ENCODE results near the gene RFT1. TPM values are rescaled to one million over a fixed set of nuclear protein-coding genes. Genes with fewer than 3 reads are reported as not detected.

Gene RFT1
- total and polyA plus RNA-seq, 2 of the 13 experiments (the other 11 are each of a cell fraction or from before 2014, with no cell fraction given) = 23.2 to 37.0 TPM

DNA sequence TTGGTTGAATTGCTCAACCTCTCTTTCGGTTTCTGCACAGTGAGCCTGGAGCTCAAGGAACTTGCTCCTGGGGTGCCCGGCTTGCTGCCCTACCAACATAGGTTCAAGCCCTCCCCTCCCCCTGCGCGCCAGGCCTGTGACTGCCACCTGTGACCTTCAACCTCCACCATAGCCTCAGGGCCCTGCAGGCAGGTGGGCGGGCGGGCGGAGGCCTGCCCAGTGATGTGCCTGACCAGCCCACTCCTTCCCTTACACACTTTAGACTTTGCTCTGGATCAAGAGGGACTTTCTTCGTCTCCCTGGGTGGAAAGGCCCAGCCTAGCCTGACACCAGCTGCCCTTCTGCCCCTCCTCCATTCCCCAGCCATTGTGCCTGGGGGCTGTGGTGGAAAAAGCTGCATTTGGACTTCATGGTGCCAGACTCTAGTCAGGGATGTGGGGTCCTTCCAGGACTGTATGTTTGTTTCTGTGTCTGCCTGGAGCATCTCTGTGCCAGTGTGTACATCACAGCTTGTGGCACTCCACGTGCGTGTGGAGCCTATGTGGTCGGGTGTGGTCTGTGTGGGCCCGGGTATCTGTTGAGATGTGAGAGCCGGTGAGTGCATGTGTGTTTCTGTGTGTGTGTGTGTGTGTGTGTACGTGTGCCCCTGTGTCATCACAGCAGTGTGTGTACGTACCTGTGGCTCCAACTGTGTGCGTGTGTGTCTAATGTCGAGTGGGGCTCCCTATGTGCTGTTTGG, 40.3 kb upstream of the RFT1 start (continued):
- peak; percentile 60 for TF ChIP-seq ARID5B (CRISPR knock-in tag; IDR thresholded peaks at IDR 0.05)
- TF ChIP-seq YEATS4 (CRISPR knock-in tag; IDR thresholded peaks at IDR 0.05; ENCODE audit: borderline replicate concordance) = no peak
- TF ChIP-seq ZNF598 (CRISPR knock-in tag; IDR thresholded peaks at IDR 0.05; ENCODE audit: borderline replicate concordance) = no peak
- TF ChIP-seq ZNF639 (CRISPR knock-in tag; conservative IDR thresholded peaks at IDR 0.05) = no peak
- TF ChIP-seq ZNF160 (CRISPR knock-in tag; IDR thresholded peaks at IDR 0.05) = no peak
- no peak for TF ChIP-seq PAWR (CRISPR knock-in tag; IDR thresholded peaks at IDR 0.05; ENCODE audit: borderline replicate concordance)
- no peak for TF ChIP-seq AKAP8 (CRISPR knock-in tag; IDR thresholded peaks at IDR 0.05)
- peak; percentile 76 for TF ChIP-seq HDAC1 (CRISPR knock-in tag; IDR thresholded peaks at IDR 0.05)
- no peak for TF ChIP-seq PCBP2 (optimal IDR thresholded peaks at IDR 0.05; ENCODE audit: low read depth, low read length, poor library complexity, severe bottlenecking)
- TF ChIP-seq ZFX (CRISPR knock-in tag; IDR thresholded peaks at IDR 0.05; ENCODE audit: low read depth) = peak; percentile 61
- peak; percentile 64 for TF ChIP-seq RXRA (CRISPR knock-in tag; IDR thresholded peaks at IDR 0.05)
- TF ChIP-seq, protein P1, sequence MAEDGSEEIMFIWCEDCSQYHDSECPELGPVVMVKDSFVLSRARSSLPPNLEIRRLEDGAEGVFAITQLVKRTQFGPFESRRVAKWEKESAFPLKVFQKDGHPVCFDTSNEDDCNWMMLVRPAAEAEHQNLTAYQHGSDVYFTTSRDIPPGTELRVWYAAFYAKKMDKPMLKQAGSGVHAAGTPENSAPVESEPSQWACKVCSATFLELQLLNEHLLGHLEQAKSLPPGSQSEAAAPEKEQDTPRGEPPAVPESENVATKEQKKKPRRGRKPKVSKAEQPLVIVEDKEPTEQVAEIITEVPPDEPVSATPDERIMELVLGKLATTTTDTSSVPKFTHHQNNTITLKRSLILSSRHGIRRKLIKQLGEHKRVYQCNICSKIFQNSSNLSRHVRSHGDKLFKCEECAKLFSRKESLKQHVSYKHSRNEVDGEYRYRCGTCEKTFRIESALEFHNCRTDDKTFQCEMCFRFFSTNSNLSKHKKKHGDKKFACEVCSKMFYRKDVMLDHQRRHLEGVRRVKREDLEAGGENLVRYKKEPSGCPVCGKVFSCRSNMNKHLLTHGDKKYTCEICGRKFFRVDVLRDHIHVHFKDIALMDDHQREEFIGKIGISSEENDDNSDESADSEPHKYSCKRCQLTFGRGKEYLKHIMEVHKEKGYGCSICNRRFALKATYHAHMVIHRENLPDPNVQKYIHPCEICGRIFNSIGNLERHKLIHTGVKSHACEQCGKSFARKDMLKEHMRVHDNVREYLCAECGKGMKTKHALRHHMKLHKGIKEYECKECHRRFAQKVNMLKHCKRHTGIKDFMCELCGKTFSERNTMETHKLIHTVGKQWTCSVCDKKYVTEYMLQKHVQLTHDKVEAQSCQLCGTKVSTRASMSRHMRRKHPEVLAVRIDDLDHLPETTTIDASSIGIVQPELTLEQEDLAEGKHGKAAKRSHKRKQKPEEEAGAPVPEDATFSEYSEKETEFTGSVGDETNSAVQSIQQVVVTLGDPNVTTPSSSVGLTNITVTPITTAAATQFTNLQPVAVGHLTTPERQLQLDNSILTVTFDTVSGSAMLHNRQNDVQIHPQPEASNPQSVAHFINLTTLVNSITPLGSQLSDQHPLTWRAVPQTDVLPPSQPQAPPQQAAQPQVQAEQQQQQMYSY (CRISPR knock-in tag; IDR thresholded peaks at IDR 0.05) = no peak
- TF ChIP-seq, protein P2, sequence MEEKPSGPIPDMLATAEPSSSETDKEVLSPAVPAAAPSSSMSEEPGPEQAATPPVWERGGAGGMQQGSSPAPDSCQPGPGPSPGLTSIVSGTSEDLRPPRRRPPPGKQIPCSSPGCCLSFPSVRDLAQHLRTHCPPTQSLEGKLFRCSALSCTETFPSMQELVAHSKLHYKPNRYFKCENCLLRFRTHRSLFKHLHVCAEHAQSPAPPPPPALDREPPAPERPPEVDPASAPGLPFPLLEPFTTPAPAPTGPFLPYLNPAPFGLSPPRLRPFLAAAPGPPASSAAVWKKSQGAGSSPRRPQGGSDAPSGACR (CRISPR knock-in tag; IDR thresholded peaks at IDR 0.05) = no peak; the same call in 1 of the 2 replicates
